ENCODE measurements around the gene BACH2. TPM values are rescaled to one million over a fixed set of nuclear protein-coding genes. Genes with fewer than 3 reads are reported as not detected.

Gene BACH2
- total RNA-seq, 4 donors from 2014 or later, result 9.3 to 34.5 (median 11.1) TPM

DNA sequence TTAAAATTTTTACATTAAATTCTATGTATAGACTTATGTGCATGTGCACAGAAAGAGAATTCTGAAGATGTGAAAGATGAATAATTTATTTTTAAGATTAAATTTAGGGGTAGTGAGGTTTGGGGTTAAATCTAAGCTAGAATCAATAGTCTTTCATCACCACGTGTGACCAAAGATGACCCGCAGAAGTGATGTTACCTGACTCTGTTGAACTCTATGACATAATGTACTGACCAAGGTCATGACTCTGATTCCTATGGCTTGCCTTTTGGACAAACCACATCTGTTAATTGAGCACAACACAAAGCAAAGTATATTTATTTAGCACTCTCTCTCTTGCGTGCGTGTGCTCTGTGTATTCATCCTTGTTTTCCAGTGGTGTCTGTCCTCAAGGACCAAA, 150.6 kb downstream of the BACH2 start:
- TF ChIP-seq POLR2A (IDR thresholded peaks at IDR 0.05) (no peak), CTCF (IDR thresholded peaks at IDR 0.05) (no peak)
- 96 to 98% methylated on average over 4 of the region's 4 CpGs for WGBS, 2 donors
- no peak for DNase-seq (ENCODE audit: low spot score in 2 of 2)
- intact Hi-C loops (cut with DNase I; ENCODE audit: low total_unique reads), result no loop called here
- no peak overlapping the region for H3K4me3 ChIP-seq (ENCODE audit: low read depth, poor library complexity, severe bottlenecking)

- no peak overlapping the region for H3K4me3 ChIP-seq (ENCODE audit: low read depth, poor library complexity, severe bottlenecking)
- 86 to 95% methylated on average over 3 of the region's 3 CpGs for WGBS, 2 donors
- intact Hi-C loops (cut with DNase I; ENCODE audit: low total_unique reads), result no loop called here
- no peak for TF ChIP-seq POLR2A (IDR thresholded peaks at IDR 0.05)
- TF ChIP-seq CTCF (IDR thresholded peaks at IDR 0.05), result no peak
- DNase-seq (ENCODE audit: low spot score in 2 of 2), result no peak
Observed at GRCh38 chr6:90144928-90145555, 151.6 kb downstream of the BACH2 start.

DNA sequence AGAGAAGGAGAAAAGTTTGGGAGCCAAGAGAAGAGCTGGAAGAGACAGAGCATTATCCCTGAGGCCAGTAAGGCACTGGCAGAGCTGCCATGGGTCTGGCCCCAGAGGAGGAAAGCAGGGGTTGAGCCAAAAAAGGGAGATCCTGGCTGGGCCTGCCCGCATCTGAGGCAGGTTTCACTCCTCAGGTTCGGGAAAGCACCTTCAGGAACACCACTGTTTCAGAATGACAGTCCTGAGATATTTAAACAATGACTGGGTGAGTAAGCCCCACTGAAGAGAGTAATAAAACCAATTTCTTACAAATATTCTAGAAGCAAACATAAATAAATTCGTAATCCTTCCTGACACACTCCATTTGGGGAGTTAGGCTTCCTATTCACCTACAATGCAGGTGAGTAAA, 152.2 kb downstream of the BACH2 start:
- no peak for DNase-seq (ENCODE audit: low spot score in 2 of 2)
- 56 to 61% methylated on average over 3 of the region's 3 CpGs for WGBS, 2 donors
- no peak for TF ChIP-seq POLR2A (IDR thresholded peaks at IDR 0.05)
- no peak for TF ChIP-seq CTCF (IDR thresholded peaks at IDR 0.05)
- intact Hi-C loops (cut with DNase I; ENCODE audit: low total_unique reads), result no loop called here
- no peak overlapping the region for H3K4me3 ChIP-seq (ENCODE audit: low read depth, poor library complexity, severe bottlenecking)

- no peak for DNase-seq (ENCODE audit: low spot score in 2 of 2)
- H3K4me3 ChIP-seq (ENCODE audit: low read depth, poor library complexity, severe bottlenecking), result no peak overlapping the region
- intact Hi-C loops (cut with DNase I; ENCODE audit: low total_unique reads), result no loop called here
- WGBS, 2 donors, result 94 to 96% methylated on average over 1 of the region's 1 CpG
- no peak for TF ChIP-seq CTCF (IDR thresholded peaks at IDR 0.05)
- no peak for TF ChIP-seq POLR2A (IDR thresholded peaks at IDR 0.05)
Observed at GRCh38 chr6:90140683-90141082, 156.0 kb downstream of the BACH2 start.

GRCh38 chr6:90139272-90139817, 157.3 kb downstream of the BACH2 start:
- no peak for TF ChIP-seq POLR2A (IDR thresholded peaks at IDR 0.05)
- TF ChIP-seq CTCF (IDR thresholded peaks at IDR 0.05), result no peak
- intact Hi-C loops (cut with DNase I; ENCODE audit: low total_unique reads), result no loop called here
- no peak for DNase-seq (ENCODE audit: low spot score in 2 of 2)
- WGBS, 2 donors, result 93 to 94% methylated on average over 7 of the region's 7 CpGs
- H3K4me3 ChIP-seq (ENCODE audit: low read depth, poor library complexity, severe bottlenecking), result no peak overlapping the region
